ENCODE data around the gene IQCE. TPM values are rescaled to one million over a fixed set of nuclear protein-coding genes. Genes with fewer than 3 reads are reported as not detected.

Gene IQCE
- total and polyA plus RNA-seq, 9 donors, result 4.4 to 19.2 (median 13.3) TPM

- DNase-seq, result peak; percentile 54 to 82 (median 77)
- Histone ChIP-seq H3K27ac (peak overlapping the region; percentile 66 to 83), H3K4me1 (ENCODE audit: insufficient read depth) (peaks cover 22% of the 10 kb centered on the region), H3K9me3 (no peaks in the 10 kb centered on the region), H3K4me3 (peak overlapping the region; percentile 90), H3K36me3 (no peaks in the 10 kb centered on the region), H3K27me3 (no peaks in the 10 kb centered on the region)
- intact Hi-C loops (cut with DNase I), result loop anchor here in 1 of 4 donors (10.0 kb wide), 1 partner anchor 78 kb away; the partner anchor contains the start of genes BRAT1 and IQCE
- TF ChIP-seq POLR2A (IDR thresholded peaks at IDR 0.05), result no peak
- TF ChIP-seq, protein P1, sequence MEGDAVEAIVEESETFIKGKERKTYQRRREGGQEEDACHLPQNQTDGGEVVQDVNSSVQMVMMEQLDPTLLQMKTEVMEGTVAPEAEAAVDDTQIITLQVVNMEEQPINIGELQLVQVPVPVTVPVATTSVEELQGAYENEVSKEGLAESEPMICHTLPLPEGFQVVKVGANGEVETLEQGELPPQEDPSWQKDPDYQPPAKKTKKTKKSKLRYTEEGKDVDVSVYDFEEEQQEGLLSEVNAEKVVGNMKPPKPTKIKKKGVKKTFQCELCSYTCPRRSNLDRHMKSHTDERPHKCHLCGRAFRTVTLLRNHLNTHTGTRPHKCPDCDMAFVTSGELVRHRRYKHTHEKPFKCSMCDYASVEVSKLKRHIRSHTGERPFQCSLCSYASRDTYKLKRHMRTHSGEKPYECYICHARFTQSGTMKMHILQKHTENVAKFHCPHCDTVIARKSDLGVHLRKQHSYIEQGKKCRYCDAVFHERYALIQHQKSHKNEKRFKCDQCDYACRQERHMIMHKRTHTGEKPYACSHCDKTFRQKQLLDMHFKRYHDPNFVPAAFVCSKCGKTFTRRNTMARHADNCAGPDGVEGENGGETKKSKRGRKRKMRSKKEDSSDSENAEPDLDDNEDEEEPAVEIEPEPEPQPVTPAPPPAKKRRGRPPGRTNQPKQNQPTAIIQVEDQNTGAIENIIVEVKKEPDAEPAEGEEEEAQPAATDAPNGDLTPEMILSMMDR (IDR thresholded peaks at IDR 0.05), result no peak
- TF ChIP-seq EP300 (IDR thresholded peaks at IDR 0.05), result no peak
- WGBS, 3 donors, result 4 to 10% (median 5%) methylated on average over 22 to 35 of the region's 35 CpGs
Measured at GRCh38 chr7:2632733-2633537, 74.2 kb downstream of the IQCE start.

DNA sequence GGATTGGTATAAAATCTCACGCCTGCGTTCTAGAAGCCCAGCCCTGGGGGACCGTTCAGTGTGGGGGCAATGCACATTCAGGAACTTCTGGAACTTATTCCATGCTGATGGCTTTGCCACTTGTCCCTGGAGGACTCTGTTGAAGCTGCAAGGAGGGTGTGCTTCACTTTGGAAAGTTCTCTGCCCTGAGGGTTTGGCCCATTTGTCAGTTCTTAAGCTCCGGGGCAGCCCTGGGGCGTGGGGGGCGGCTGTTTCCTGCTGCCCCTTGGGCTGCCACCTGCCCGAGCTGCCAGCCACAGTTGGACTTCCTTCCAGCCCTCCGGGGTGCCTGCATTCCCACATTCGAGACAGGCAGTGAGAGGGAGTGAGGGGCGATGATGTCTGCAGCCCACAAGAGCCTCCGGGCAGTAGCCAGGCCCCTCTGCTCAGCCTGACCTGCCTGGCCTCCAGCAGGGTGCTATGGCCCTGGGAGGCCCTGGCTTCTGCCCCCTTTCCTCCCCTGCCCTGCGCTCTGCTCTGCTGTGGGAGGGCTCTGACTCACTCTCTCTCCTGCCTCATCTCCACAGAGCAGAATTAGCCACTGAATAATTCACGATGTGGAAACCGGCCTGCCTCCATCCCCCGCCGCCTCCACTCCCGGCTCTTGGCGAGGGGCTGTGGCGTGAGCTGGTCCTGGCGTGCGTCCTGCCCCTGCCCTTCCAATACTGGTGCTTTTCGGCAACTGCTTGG, 74.9 kb downstream of the IQCE start:
- peak; percentile 44 to 71 (median 63) for DNase-seq
- intact Hi-C loops (cut with DNase I), result loop anchor here in 1 of 4 donors (10.0 kb wide), 1 partner anchor 79 kb away; the partner anchor contains the start of genes BRAT1 and IQCE
- Histone ChIP-seq H3K9me3 (no peaks in the 10 kb centered on the region), H3K27ac (peak overlapping the region in 1 of 2 donors; percentile 25), H3K36me3 (no peaks in the 10 kb centered on the region), H3K4me1 (ENCODE audit: insufficient read depth) (peaks cover 22% of the 10 kb centered on the region), H3K27me3 (no peaks in the 10 kb centered on the region), H3K4me3 (peak overlapping the region; percentile 90)
- 10 to 18% (median 15%) methylated on average over 22 of the region's 22 CpGs for WGBS, 3 donors
- no peak for TF ChIP-seq POLR2A (IDR thresholded peaks at IDR 0.05)
- no peak for TF ChIP-seq EP300 (IDR thresholded peaks at IDR 0.05)
- TF ChIP-seq, protein P1 (IDR thresholded peaks at IDR 0.05), result no peak

GRCh38 chr7:2634267-2635145, 75.7 kb downstream of the IQCE start:
- H3K27me3 ChIP-seq, result no peaks in the 10 kb centered on the region
- WGBS, 3 donors, result 73 to 76% (median 74%) methylated on average over 19 to 22 of the region's 22 CpGs
- peaks cover 22% of the 10 kb centered on the region for H3K4me1 ChIP-seq (ENCODE audit: insufficient read depth)
- TF ChIP-seq EP300 (IDR thresholded peaks at IDR 0.05), result no peak
- TF ChIP-seq, protein P1 (IDR thresholded peaks at IDR 0.05), result no peak
- TF ChIP-seq POLR2A (IDR thresholded peaks at IDR 0.05), result no peak
- no peak for DNase-seq
- no peak overlapping the region for H3K27ac ChIP-seq
- H3K36me3 ChIP-seq, result no peaks in the 10 kb centered on the region
- intact Hi-C loops (cut with DNase I), result loop anchor here in 1 of 4 donors (10.0 kb wide), 1 partner anchor 80 kb away; the partner anchor contains the start of genes BRAT1 and IQCE
- no peaks in the 10 kb centered on the region for H3K9me3 ChIP-seq
- H3K4me3 ChIP-seq, result no peak overlapping the region

Data from ovary (tissue), 9 donors.